SK-N-MC (cell line): ENCODE data around the gene SLC1A3.

Source experiments
- EZH2 ChIP-seq: fragments of 200-600 bp; sonication (generic); IDR thresholded peaks from one replicate; pipeline ENCODE4 v1.6.1; 2017; ENCODE audit warnings: antibody characterized with exemption
- FOXP2 ChIP-seq: optimal IDR thresholded peaks from 2 replicates; pipeline ENCODE3; 2011; ENCODE audit warnings: mild to moderate bottlenecking, moderate library complexity; ENCODE audit not compliant: insufficient read depth; ENCODE audit errors: extremely low read length, control extremely low read depth
- POLR2AphosphoS5 ChIP-seq: IDR thresholded peaks from 2 replicates; pipeline ENCODE4 v1.6.1; 2012; ENCODE audit warnings: mild to moderate bottlenecking, low read depth, low read length, borderline replicate concordance

GRCh38 chr5:36726767-36727166 is 120.4 kb downstream of the SLC1A3 start:
- TF ChIP-seq EZH2 (no peak), FOXP2 (no peak), POLR2AphosphoS5 (no peak)
